Panc1 (cell line): ENCODE data around the gene SLC16A6. TPM values are rescaled to one million over a fixed set of nuclear protein-coding genes. Genes with fewer than 3 reads are reported as not detected.

ENCODE experiments used
- ATAC-seq: fragments of 200-7000 bp; cut with Tn5 transposase; 2 replicates; pipeline ENCODE4 v1.9.1; 2020; ENCODE audit warnings: mild to moderate bottlenecking, moderate library complexity
- BruUV-seq: library from RNA; stranded (reverse); fragments of 400-500 nt; replicated peaks from 2 replicates; lab custom pipeline; 2021; lab: Mats Ljungman, UMichigan
- CTCF ChIA-PET: fragments of 300-600 bp; sonication (Branson Sonifier 250); formaldehyde crosslinking; loops from one replicate; lab custom pipeline; 2022; ENCODE audit warnings: antibody characterized with exemption; lab: Charles Lee
- POLR2A ChIA-PET: fragments of 300-600 bp; sonication (Branson Sonifier 250); formaldehyde crosslinking; loops from one replicate; lab custom pipeline; 2022; ENCODE audit warnings: antibody characterized with exemption; lab: Charles Lee
- DNase-seq: peaks from one replicate; pipeline ENCODE4 v3.0.0-alpha.2; 2010; ENCODE audit warnings: low read depth, low spot score
- H3K27ac ChIP-seq: 2 replicates; pipeline ENCODE4 v1.5.1; 2011; ENCODE audit warnings: mild to moderate bottlenecking, low read length, inconsistent platforms
- H3K27me3 ChIP-seq: fragments of 200-500 bp; sonication (Bioruptor generic); 2 replicates; pipeline ENCODE4 v1.6.0; 2014; ENCODE audit warnings: low read length, inconsistent platforms; ENCODE audit not compliant: control insufficient read depth, insufficient read depth
- H3K36me3 ChIP-seq: fragments of 200-500 bp; sonication (Bioruptor generic); 2 replicates; pipeline ENCODE4 v1.5.1; 2014; ENCODE audit warnings: inconsistent platforms, mild to moderate bottlenecking, low read length, moderate library complexity; ENCODE audit not compliant: control insufficient read depth, insufficient read depth
- H3K4me1 ChIP-seq: 2 replicates; pipeline ENCODE4 v1.5.1; 2011; ENCODE audit warnings: inconsistent platforms, mild to moderate bottlenecking, low read length, moderate library complexity; ENCODE audit not compliant: control insufficient read depth, insufficient read depth
- H3K4me3 ChIP-seq, 2 experiments: 2 replicates each; pipeline ENCODE4 v1.5.1; 2011 to 2012; ENCODE audit warnings: low read depth in 2 of 2, low read length in 2 of 2, mild to moderate bottlenecking in 2 of 2, inconsistent platforms in 1 of 2, moderate library complexity in 1 of 2
- H3K9me3 ChIP-seq: fragments of 200-500 bp; sonication (Bioruptor generic); 2 replicates; pipeline ENCODE4 v1.5.1; 2014; ENCODE audit warnings: low read depth, mild to moderate bottlenecking, inconsistent platforms, low read length, moderate library complexity; ENCODE audit not compliant: control insufficient read depth, insufficient read depth
- CTCF ChIP-seq: fragments of 450-650 bp; IDR thresholded peaks from 2 replicates; pipeline ENCODE4 v1.5.1; 2017; ENCODE audit warnings: mild to moderate bottlenecking
- POLR2AphosphoS5 ChIP-seq: IDR thresholded peaks from 2 replicates; pipeline ENCODE4 v1.6.1; 2012; ENCODE audit warnings: mild to moderate bottlenecking, low read depth, low read length, moderate library complexity
- REST ChIP-seq, 2 experiments: IDR thresholded peaks; 2 replicates each; pipeline ENCODE4 v1.6.1; 2011 to 2012; ENCODE audit warnings: low read depth in 2 of 2, control low read depth in 1 of 2, low read length in 1 of 2, mild to moderate bottlenecking in 1 of 2, moderate library complexity in 1 of 2; ENCODE audit not compliant: insufficient read depth in 1 of 2
- SIN3A ChIP-seq: IDR thresholded peaks from 2 replicates; pipeline ENCODE4 v1.6.1; 2012; ENCODE audit warnings: low read depth, mild to moderate bottlenecking, low read length, moderate library complexity, borderline replicate concordance; ENCODE audit not compliant: insufficient read depth
- TCF7L2 ChIP-seq: IDR thresholded peaks from 2 replicates; pipeline ENCODE4 v1.6.1; 2011; ENCODE audit warnings: mild to moderate bottlenecking, low read depth, low read length, inconsistent platforms
- in situ Hi-C: cut with HindIII; loops from 2 replicates; pipeline ENCODE4 v1.10.0; 2016; ENCODE audit warnings: low sequenced_read_pairs, low pct_unique_long_range_greater_than_20kb
- intact Hi-C: fragments of 100-400 bp; cut with micrococcal nuclease; formaldehyde crosslinking; loops from one replicate; pipeline ENCODE4 v1.10.0; 2022; ENCODE audit not compliant: unreplicated experiment
- total RNA-seq: library from RNA; stranded (reverse); gene quantifications from one replicate; pipeline ENCODE4 v1.2.1, GENCODE V29; 2021; ENCODE audit not compliant: unreplicated experiment

The SLC16A6 gene
- total RNA-seq, 1 experiment from 2014 or later: 0.26 TPM

GRCh38 chr17:68249354-68249765 lies 41.6 kb downstream of the SLC16A6 start:
- no TSS peak for BruUV-seq
- ATAC-seq (no peak), DNase-seq (no peak)
- no peaks in the 10 kb centered on the region for H3K27me3 ChIP-seq
- H3K27ac ChIP-seq: no peak overlapping the region
- H3K4me1 ChIP-seq: peaks cover 3% of the 10 kb centered on the region; the same call in 1 of the 2 replicates
- POLR2A ChIA-PET: no interaction called here
- H3K9me3 ChIP-seq: no peaks in the 10 kb centered on the region
- CTCF ChIA-PET: no interaction called here
- in situ Hi-C loops (no loop called here), intact Hi-C loops (no loop called here)
- peaks cover 5% of the 10 kb centered on the region for H3K36me3 ChIP-seq
- TF ChIP-seq TCF7L2 (no peak), SIN3A (no peak), CTCF (no peak), REST (IDR thresholded peaks at IDR 0.05; ENCODE audit: insufficient read depth in 1 of 2, low read depth in 2 of 2, low read length in 1 of 2) (no peak), POLR2AphosphoS5 (no peak)
- H3K4me3 ChIP-seq: no peak overlapping the region

- H3K27me3 ChIP-seq: no peaks in the 10 kb centered on the region
- BruUV-seq: no TSS peak
- H3K9me3 ChIP-seq: no peaks in the 10 kb centered on the region
- ChIA-PET POLR2A (no interaction called here), CTCF (no interaction called here)
- peak overlapping the region; percentile 57 to 80 for H3K4me3 ChIP-seq
- in situ Hi-C loops: no loop called here
- ATAC-seq (no peak), DNase-seq (no peak)
- TF ChIP-seq REST (IDR thresholded peaks at IDR 0.05; ENCODE audit: insufficient read depth in 1 of 2, low read depth in 2 of 2, low read length in 1 of 2): no peak
- peaks cover 3% of the 10 kb centered on the region; the same call in 1 of the 2 replicates for H3K4me1 ChIP-seq
- H3K36me3 ChIP-seq: peaks cover 5% of the 10 kb centered on the region
- H3K27ac ChIP-seq: peak overlapping the region; percentile 83
- intact Hi-C loops: no loop called here
These were observed 42.0 kb downstream of the SLC16A6 start for GRCh38 chr17:68248891-68249290.
